Right renal cortex interstitium (tissue), 3 donors: Measurements from ENCODE around the gene CHST1. TPM values are rescaled to one million over a fixed set of nuclear protein-coding genes. Genes with fewer than 3 reads are reported as not detected.

Source experiments
- DNase-seq, 3 donors: peaks; one replicate each; pipeline ENCODE4 v3.0.0-alpha.2; 2013; ENCODE audit warnings: low read depth in 3 of 3, low spot score in 2 of 3
- polyA plus RNA-seq, 3 donors: library from polyadenylated mRNA; unstranded; fragments of 120-200 nt; gene quantifications; one replicate each; pipeline ENCODE4 v1.2.1, GENCODE V29; 2013; ENCODE audit not compliant: insufficient read length in 3 of 3

The CHST1 gene
- polyA plus RNA-seq, 3 donors, result 6.3 to 7.5 (median 7.2) TPM

DNA sequence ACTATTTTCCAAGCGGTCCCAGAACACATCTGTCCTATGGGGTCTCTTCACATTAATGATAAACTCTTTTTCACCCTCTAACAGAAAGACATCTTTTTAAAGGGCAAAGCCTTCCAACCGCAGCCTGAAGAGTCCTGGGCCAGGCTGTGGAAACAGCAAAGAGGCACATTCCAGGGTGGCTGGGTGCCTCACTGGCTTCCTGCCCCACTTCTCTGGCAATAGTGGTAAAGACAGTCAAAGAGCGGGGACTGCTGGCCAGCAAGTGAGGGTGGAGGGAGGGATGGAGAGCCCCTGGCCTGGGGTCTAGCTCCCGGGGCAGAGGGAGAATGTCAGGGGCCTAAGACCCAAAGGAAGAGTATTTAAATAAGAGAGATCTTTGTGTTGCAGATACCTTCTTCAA, 10.2 kb upstream of the CHST1 start:
- DNase-seq, result no peak

- no peak for DNase-seq
Observed at GRCh38 chr11:45674481-45675190, 9.2 kb upstream of the CHST1 start.

- DNase-seq, result no peak
Observed at GRCh38 chr11:45673441-45673840, 8.0 kb upstream of the CHST1 start.

DNA sequence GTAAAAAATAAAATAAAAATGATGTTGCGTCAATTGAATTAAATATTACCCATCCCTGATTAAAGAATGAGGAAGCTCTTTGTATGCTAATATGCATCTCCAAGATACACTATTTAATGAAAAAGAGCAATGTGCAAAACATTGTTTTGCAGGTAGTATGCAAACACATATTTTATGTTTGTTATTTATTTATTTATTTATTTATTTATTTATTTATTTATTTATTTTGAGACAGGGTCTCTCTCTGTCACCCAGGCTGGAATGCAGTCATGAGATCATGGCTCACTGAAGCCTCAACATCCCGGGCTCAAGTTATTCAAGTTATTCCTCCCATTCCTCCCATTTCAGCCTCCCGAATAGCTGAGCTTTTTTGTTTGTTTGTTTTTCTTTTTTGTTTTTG, 7.2 kb upstream of the CHST1 start:
- DNase-seq, result no peak

DNA sequence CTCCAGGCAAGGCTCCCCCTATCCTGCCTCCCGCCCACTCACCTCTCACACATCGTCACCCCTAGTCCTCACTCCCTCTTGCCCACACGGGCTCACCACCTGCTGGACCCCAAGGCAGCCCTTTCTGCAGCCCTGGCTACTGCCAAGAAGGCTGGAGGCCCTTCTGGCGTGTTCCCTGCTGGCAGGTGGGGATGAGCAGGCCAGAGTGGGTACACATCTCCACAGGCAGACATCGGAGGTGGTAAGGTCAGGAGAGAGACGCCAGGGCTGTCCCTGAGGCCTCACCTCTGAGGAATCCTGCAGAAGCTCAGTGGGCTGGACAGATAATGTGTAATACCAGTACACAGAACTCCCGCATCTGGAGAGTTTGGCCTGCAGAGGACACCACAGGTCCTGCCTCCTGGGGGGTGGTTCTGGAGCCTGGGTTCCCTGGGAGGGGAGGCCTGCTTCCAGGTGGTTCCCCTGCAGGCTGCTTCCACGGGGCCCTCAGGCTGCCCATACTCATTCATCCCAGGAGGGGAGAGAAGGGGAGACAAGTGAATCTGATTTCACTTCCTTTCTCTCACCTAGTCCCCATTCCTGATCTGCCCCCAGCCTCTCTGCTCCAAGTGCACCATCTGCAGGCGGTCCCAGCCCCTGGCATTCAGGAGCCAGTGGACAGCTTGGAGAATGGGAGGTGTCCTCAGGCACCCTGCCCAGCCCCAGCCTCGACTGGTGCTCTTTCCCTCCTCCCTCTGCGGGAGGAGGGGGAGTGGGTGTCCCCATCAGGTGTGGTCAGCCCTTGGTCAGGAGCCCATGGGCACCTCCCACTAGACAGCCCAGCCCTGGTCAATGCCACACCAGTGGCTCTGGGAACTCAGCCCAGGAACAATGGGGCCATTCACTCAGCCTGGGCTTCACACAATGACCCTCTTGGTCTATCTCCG, 6.1 kb upstream of the CHST1 start:
- no peak for DNase-seq

GRCh38 chr11:45670386-45671135, 5.1 kb upstream of the CHST1 start:
- no peak for DNase-seq

DNA sequence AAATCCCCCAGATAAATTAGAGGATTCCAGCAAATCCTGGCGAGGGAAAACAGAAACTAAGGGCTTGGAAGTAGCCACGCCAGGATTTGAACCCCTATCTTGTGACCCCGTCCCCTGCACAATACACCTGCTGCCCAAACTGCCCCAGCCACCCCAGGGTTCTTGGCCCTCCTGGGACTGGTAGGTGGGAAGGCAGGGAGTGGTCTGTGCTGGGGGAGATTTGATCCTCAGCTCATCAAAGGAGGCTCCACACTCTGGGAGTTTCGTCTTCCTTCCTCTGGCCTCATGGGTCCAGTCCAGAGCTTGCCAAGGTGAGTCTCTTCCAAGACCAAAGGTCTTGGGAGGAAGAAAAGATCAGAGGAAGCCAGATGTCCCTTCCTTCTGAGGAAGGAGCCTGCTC, 4.5 kb upstream of the CHST1 start:
- DNase-seq, result no peak

- no peak for DNase-seq
Observed at GRCh38 chr11:45669146-45669545, 3.7 kb upstream of the CHST1 start.

DNA sequence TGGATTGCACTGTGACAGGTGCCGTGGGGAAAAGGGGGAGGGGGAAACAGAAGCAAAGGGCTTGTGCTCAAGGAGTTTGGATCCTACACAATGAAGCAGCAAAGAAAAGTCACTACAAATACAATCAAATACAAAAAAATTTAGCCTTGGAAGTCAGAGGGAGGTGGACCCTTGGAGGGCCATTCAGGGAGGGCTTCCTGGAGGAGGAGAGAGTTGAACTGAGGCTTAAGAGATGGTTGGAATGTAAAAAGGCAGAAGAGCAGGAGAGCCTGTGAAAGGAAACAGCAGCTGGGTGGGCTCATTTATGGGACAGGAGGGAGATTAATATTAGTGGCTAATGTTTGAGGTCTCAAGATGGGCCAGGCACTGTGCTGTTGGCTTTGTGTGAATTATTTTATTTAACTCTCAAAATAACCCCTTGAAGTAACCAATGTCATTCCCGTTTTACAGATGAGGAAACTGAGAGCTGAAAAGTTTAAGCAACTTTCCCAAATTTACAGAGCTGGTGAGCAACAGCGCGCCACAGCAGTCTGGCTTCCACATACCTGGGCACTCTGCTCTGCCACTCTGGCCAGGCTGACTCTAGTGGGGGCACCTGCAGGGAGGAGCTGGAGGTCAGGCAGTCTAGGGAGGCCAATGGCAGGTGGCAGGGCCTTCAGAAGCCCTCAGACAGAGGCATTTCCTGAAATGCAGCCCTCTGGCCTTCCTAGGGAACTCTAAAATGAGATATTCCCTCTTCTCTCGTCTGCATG, 2.7 kb upstream of the CHST1 start:
- no peak for DNase-seq

DNA sequence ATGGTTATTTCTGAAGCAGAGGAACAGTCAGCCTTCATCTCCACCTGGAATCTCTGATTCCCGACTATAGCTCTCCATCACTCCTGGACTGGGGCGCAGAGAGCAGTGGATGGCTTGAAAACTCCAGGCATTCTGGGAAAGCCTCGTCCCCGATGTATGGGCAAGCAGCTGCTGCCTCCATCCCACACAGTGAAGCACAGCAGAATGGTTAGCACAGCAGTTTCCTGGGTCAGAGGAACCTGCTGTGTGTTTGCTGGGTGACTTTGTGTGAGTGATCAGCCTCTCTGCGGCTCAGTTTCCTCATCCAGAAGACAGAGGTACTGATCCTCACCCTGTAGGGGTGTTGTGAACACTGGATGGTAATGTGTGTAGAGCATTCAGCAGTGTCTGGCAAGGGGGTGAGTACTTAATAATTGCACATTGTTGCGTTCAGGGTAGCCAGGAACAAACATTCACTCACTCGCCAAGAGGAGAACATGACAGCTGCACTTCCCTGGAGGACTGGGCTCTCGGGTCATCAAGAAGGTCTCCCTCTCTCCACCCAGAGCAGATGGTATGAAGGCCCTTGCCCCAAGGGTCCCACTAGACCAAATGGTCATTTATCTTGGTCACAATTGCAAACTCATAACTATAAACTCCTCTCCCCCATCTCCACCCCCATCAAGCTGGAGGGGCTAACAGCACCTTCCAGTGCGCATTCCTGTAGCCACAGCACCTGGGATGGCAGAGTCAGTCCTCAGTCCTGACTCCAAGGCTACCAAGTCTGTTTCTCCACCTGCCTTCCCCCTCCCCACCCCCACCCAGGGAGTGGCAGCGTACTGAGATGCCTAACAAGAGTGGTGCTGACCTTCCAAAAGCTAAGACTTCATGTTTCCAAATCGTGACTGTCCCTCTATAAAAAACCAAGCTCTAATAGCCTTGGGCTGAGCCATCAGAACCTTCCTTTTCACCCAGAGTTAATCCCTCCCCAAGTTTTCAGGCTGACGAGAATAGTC, 1.5 kb upstream of the CHST1 start:
- no peak for DNase-seq

DNA sequence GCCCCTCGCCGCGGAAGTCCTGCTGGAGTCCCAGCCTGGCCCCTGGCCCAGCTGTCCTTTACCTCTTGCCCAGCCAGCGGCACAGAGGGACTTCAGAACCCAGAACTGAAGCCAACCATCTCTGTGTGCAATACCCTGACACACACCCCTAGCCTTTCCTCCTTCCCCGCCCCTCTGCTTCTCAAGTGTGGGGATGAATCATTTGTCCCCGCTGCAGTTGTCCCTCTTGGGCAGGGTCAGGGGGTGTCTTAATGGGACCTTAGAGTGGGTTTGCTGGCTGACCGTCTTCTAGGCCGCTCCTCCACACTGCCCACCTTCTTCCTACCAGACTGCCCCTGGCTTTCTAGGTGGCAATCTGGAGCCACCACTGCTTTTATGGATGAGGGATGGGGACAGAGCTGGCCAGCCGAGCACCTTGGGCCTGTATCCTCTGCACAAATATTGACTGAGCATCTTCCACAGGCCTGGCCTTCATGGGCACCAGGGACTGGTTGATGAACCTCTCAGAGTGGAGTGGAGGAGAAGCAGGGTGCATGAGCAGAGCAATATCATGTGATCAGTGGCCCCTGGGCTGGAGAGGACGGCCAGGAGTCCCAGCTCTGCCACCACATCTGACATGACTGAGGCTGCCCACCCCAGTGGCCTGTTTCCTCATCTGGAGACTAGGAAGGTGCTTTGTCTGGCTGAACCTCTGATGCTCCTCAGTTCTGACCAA, 668 bp upstream of the CHST1 start:
- DNase-seq, result no peak

GRCh38 chr11:45664376-45665205, 831 bp downstream of the CHST1 start:
- no peak for DNase-seq

- DNase-seq, result no peak
Observed at GRCh38 chr11:45663486-45664375, 1.7 kb downstream of the CHST1 start.

DNA sequence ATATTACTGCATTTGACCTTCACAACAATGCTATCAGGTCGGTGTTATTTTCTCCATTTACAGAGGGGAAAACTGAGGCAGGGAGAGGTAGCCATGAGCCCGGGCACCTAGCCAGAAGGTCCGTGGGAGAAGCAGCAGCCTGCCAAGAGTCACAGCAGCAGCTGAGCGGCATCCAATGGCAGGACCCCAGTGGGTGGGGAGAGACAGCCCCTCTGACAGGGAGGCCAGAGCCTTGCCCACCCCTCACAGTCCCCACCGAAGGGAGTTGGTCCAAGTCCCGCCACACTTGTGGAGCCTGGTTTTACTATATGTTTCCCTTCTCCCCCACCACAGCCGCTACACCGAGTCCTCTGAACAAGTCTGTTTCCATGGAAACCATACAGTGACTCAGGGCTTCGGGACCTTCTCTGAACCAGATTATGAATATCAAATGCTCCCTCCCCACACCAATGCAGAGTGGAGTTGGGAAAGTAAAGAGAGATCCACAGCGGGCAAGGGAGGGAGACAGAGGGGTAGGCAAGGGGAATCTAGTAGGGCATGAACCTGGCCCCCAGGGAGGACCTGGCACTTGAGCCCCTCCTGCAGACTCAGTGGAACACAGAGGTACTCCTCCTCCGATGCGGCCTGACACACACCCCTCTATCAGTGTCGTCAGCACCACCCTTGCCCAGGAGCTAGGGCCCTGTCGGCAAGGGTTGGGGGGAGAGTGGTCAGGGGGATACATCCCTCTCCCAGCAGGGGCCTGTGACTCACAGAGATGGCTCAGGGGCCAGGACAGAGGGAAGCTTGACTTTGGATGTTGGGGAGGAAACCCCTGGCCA, 2.5 kb downstream of the CHST1 start:
- DNase-seq, result no peak

DNA sequence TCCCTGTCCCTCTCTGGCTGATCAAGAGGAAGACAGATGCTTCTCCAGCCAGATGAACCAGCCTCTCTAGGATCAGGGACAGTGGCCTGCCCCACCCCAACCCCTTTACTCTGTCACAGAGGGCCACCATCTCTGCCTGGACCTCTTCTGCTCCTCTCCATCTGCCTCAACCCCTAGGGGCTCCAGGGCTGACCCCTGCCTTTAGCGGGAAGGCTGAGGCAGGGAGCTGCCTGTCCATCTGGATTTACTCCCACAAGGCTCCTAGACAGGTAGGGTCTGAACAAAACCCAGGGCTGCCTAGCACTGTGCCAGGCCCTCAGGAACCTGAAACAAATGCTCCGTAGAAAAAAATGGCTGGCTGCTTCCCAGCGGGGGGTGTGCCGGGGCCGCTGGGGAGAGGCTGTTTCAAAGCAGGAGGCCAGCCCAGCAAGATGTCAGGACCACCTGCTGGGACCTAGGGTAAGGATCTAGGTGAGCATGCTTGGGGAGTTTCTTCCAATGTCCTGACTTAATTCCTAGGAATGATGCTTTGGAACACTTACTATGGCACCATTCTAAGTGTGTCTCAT, 3.2 kb downstream of the CHST1 start:
- DNase-seq, result no peak
